HepG2 (cell line): ENCODE data around the gene SSNA1. TPM values are rescaled to one million over a fixed set of nuclear protein-coding genes. Genes with fewer than 3 reads are reported as not detected.

Experiments
- ERF ChIP-seq: IDR thresholded peaks from 2 replicates; pipeline ENCODE4 v1.6.1; 2018; ENCODE audit warnings: missing biosample characterization, missing genetic modification reagents
- FOXA3 ChIP-seq: IDR thresholded peaks from 2 replicates; pipeline ENCODE4 v1.6.1; 2016; ENCODE audit warnings: missing genetic modification reagents, missing compliant biosample characterization
- FOXK1 ChIP-seq: sonication (generic); formaldehyde crosslinking; IDR thresholded peaks from 2 replicates; pipeline ENCODE4 v1.4.0; 2020; ENCODE audit warnings: low read depth, missing genetic modification reagents, borderline replicate concordance
- FOXP1 ChIP-seq, 2 experiments: fragments of 450-650 bp in 1 of 2; IDR thresholded peaks; 2 replicates each; pipeline ENCODE4 v1.6.1; 2017 to 2018; ENCODE audit warnings: antibody characterized with exemption in 1 of 2
- GMEB1 ChIP-seq: sonication (generic); formaldehyde crosslinking; IDR thresholded peaks from 2 replicates; pipeline ENCODE4 v1.5.1; 2020; ENCODE audit warnings: missing genetic modification reagents, mild to moderate bottlenecking, borderline replicate concordance
- HMG20A ChIP-seq: IDR thresholded peaks from 2 replicates; pipeline ENCODE4 v1.6.1; 2016; ENCODE audit warnings: borderline replicate concordance
- KLF9 ChIP-seq: IDR thresholded peaks from 2 replicates; pipeline ENCODE4 v1.6.1; 2016; ENCODE audit warnings: low read depth
- MAZ ChIP-seq, 2 experiments: sonication (generic) in 1 of 2; formaldehyde crosslinking in 1 of 2; IDR thresholded peaks; 2 replicates each; pipeline versions ENCODE4 v1.5.0 to v1.6.1; 2012 to 2020; ENCODE audit warnings: low read depth in 2 of 2, mild to moderate bottlenecking in 2 of 2, borderline replicate concordance in 1 of 2, improper control_type of control experiment in 1 of 2, low read length in 1 of 2, missing genetic modification reagents in 1 of 2, moderate library complexity in 1 of 2
- MTERF4 ChIP-seq: sonication (generic); formaldehyde crosslinking; IDR thresholded peaks from 2 replicates; pipeline ENCODE4 v1.8.0; 2023; ENCODE audit warnings: mild to moderate bottlenecking, missing genetic modification reagents
- MTF1 ChIP-seq: sonication (generic); formaldehyde crosslinking; IDR thresholded peaks from 2 replicates; pipeline ENCODE4 v1.5.0; 2020; ENCODE audit warnings: missing genetic modification reagents
- MXI1 ChIP-seq: IDR thresholded peaks from 3 replicates; pipeline ENCODE4 v1.6.1; 2012; ENCODE audit warnings: low read depth, low read length, inconsistent platforms, borderline replicate concordance
- PHF8 ChIP-seq: sonication (generic); formaldehyde crosslinking; IDR thresholded peaks from 2 replicates; pipeline ENCODE4 v1.5.0; 2020; ENCODE audit warnings: missing genetic modification reagents
- RARG ChIP-seq: sonication (generic); formaldehyde crosslinking; IDR thresholded peaks from 2 replicates; pipeline ENCODE4 v1.4.0; 2020; ENCODE audit warnings: low read depth, mild to moderate bottlenecking, missing genetic modification reagents
- SAFB2 ChIP-seq: sonication (generic); formaldehyde crosslinking; IDR thresholded peaks from 2 replicates; pipeline ENCODE4 v1.5.1; 2020; ENCODE audit warnings: missing genetic modification reagents, low read depth, mild to moderate bottlenecking, borderline replicate concordance
- TARDBP ChIP-seq: sonication (generic); formaldehyde crosslinking; IDR thresholded peaks from 2 replicates; pipeline ENCODE4 v1.8.0; 2022; ENCODE audit warnings: mild to moderate bottlenecking, missing genetic modification reagents
- ZBTB2 ChIP-seq: sonication (generic); formaldehyde crosslinking; IDR thresholded peaks from 2 replicates; pipeline ENCODE4 v1.8.0; 2022; ENCODE audit warnings: low read depth, missing genetic modification reagents
- ZNF225 ChIP-seq: sonication (generic); formaldehyde crosslinking; IDR thresholded peaks from 2 replicates; pipeline ENCODE4 v1.4.0; 2020; ENCODE audit warnings: mild to moderate bottlenecking, missing genetic modification reagents
- ZNF367 ChIP-seq: sonication (generic); formaldehyde crosslinking; IDR thresholded peaks from 2 replicates; pipeline ENCODE4 v1.4.0; 2020; ENCODE audit warnings: missing genetic modification reagents, borderline replicate concordance
- ZNF773 ChIP-seq: sonication (generic); formaldehyde crosslinking; IDR thresholded peaks from 2 replicates; pipeline ENCODE4 v1.4.0; 2020; ENCODE audit warnings: missing genetic modification reagents, borderline replicate concordance
- ZNF883 ChIP-seq: sonication (generic); formaldehyde crosslinking; IDR thresholded peaks from 2 replicates; pipeline ENCODE4 v1.5.1; 2020; ENCODE audit warnings: mild to moderate bottlenecking, missing genetic modification reagents; ENCODE audit errors: not compliant biosample characterization
- polyA plus RNA-seq, 8 experiments: library from polyadenylated mRNA; depleted of rRNA in 3 of 8; stranded (reverse) in 7 of 8; unstranded in 1 of 8; fragments of >200 nt; fragmentation: Illumina TruSeq in 4 of 8; extraction: Trizol in 4 of 8; gene quantifications; 2 replicates each; pipeline versions ENCODE4 v1.2.1 to v1.2.3, GENCODE V29; 2011 to 2016; ENCODE audit warnings: low read depth in 4 of 8, missing spikeins in 1 of 8, mixed read lengths in 1 of 8; ENCODE audit not compliant: insufficient read depth in 1 of 8
- total RNA-seq, 5 experiments: library from RNA; depleted of rRNA; stranded (reverse); fragments of >200 nt; fragmentation: Illumina TruSeq; extraction: Trizol; gene quantifications; 2 replicates each; pipeline ENCODE4 v1.2.3, GENCODE V29; 2016; ENCODE audit warnings: low read depth in 1 of 5

SSNA1 gene
- total and polyA plus RNA-seq, 2 of the 13 experiments (the other 11 are each of a cell fraction or from before 2014, with no cell fraction given), result 35.9 to 49.4 TPM

- TF ChIP-seq GMEB1 (0 out of 2 replicates have a peak, but pooled peaks have one; percentile 19), KLF9 (no peak), RARG (CRISPR knock-in tag) (no peak), ZNF367 (CRISPR knock-in tag) (no peak), MXI1 (peak; percentile 44; the same call in 1 of the 3 replicates), ERF (CRISPR knock-in tag) (peak; percentile 63; the same call in 1 of the 2 replicates), HMG20A (CRISPR knock-in tag) (no peak), PHF8 (CRISPR knock-in tag) (peak; percentile 34; the same call in 1 of the 2 replicates), FOXA3 (CRISPR knock-in tag) (peak; percentile 31; the same call in 1 of the 2 replicates), MTERF4 (no peak), ZNF773 (CRISPR knock-in tag) (no peak), ZNF225 (CRISPR knock-in tag) (0 out of 2 replicates have a peak, but pooled peaks have one; percentile 28), FOXP1 (IDR thresholded peaks at IDR 0.05) (no peak), FOXP1 (CRISPR knock-in tag; IDR thresholded peaks at IDR 0.05) (no peak), MTF1 (no peak), FOXK1 (CRISPR knock-in tag) (0 out of 2 replicates have a peak, but pooled peaks have one; percentile 13), MAZ (IDR thresholded peaks at IDR 0.05; ENCODE audit: borderline replicate concordance, low read depth, low read length) (no peak), MAZ (CRISPR knock-in tag; IDR thresholded peaks at IDR 0.05; ENCODE audit: low read depth) (no peak), ZBTB2 (CRISPR knock-in tag) (no peak), SAFB2 (no peak), TARDBP (CRISPR knock-in tag) (peak; percentile 26; the same call in 1 of the 2 replicates), ZNF883 (CRISPR knock-in tag) (peak; percentile 63)
Measured at GRCh38 chr9:137227054-137227852, 38.8 kb downstream of the SSNA1 start, which contains the start of gene RNF224 (continued).
